H9 (cell line): ENCODE results near the gene KRT24. TPM values are rescaled to one million over a fixed set of nuclear protein-coding genes. Genes with fewer than 3 reads are reported as not detected.

Source experiments
- DNase-seq: peaks from one replicate; pipeline ENCODE4 v3.0.0-alpha.2; 2017
- H2AFZ ChIP-seq: one replicate; pipeline ENCODE4 v1.6.1; 2013; ENCODE audit warnings: mild to moderate bottlenecking, low read length, control low read depth, moderate library complexity
- H2AK5ac ChIP-seq: 2 replicates; pipeline ENCODE4 v1.6.1; 2013; ENCODE audit warnings: low read length, control low read depth, mixed read lengths; ENCODE audit not compliant: insufficient read length
- H2BK120ac ChIP-seq: one replicate; pipeline ENCODE4 v1.6.1; 2013; ENCODE audit warnings: low read depth, mild to moderate bottlenecking, low read length, control low read depth, inconsistent platforms; ENCODE audit not compliant: poor library complexity, severe bottlenecking
- H2BK12ac ChIP-seq: 2 replicates; pipeline ENCODE4 v1.6.1; 2013; ENCODE audit warnings: low read length, control low read depth, mixed read lengths, low read depth; ENCODE audit not compliant: insufficient read length
- H2BK15ac ChIP-seq: 2 replicates; pipeline ENCODE4 v1.6.1; 2013; ENCODE audit warnings: low read depth, low read length, control low read depth
- H2BK20ac ChIP-seq: one replicate; pipeline ENCODE4 v1.6.1; 2013; ENCODE audit warnings: low read depth, mild to moderate bottlenecking, low read length, control low read depth, inconsistent platforms; ENCODE audit not compliant: poor library complexity, severe bottlenecking
- H2BK5ac ChIP-seq: 2 replicates; pipeline ENCODE4 v1.6.1; 2013; ENCODE audit warnings: low read length, control low read depth, mixed read lengths; ENCODE audit not compliant: insufficient read length
- H3K14ac ChIP-seq: 2 replicates; pipeline ENCODE4 v1.6.1; 2013; ENCODE audit warnings: low read length, control low read depth; ENCODE audit not compliant: insufficient read depth
- H3K18ac ChIP-seq: 2 replicates; pipeline ENCODE4 v1.6.1; 2013; ENCODE audit warnings: low read depth, mild to moderate bottlenecking, mixed read lengths, low read length, control low read depth; ENCODE audit not compliant: insufficient read length
- H3K23ac ChIP-seq: 2 replicates; pipeline ENCODE4 v1.6.1; 2013; ENCODE audit warnings: low read length, control low read depth, mixed read lengths, low read depth; ENCODE audit not compliant: insufficient read length
- H3K23me2 ChIP-seq: 2 replicates; pipeline ENCODE4 v1.6.1; 2013; ENCODE audit warnings: low read depth, mild to moderate bottlenecking, mixed read lengths, low read length, control low read depth; ENCODE audit not compliant: insufficient read length, poor library complexity, severe bottlenecking
- H3K27ac ChIP-seq: 2 replicates; pipeline ENCODE4 v1.5.1; 2013; ENCODE audit warnings: low read length, control low read depth, mixed read lengths, low read depth; ENCODE audit not compliant: insufficient read length
- H3K27me3 ChIP-seq: 2 replicates; pipeline ENCODE4 v1.6.1; 2013; ENCODE audit warnings: low read length, control low read depth, inconsistent platforms; ENCODE audit not compliant: insufficient read depth
- H3K4ac ChIP-seq: 2 replicates; pipeline ENCODE4 v1.6.1; 2013; ENCODE audit warnings: low read depth, mild to moderate bottlenecking, control low read depth, inconsistent platforms, low read length, moderate library complexity
- H3K4me1 ChIP-seq: 2 replicates; pipeline ENCODE4 v1.6.1; 2013; ENCODE audit warnings: low read length, control low read depth, inconsistent platforms; ENCODE audit not compliant: insufficient read depth
- H3K4me2 ChIP-seq: 2 replicates; pipeline ENCODE4 v1.6.1; 2013; ENCODE audit warnings: low read length, control low read depth, mixed read lengths; ENCODE audit not compliant: insufficient read length, insufficient read depth
- H3K56ac ChIP-seq: 2 replicates; pipeline ENCODE4 v1.6.1; 2013; ENCODE audit warnings: low read depth, mild to moderate bottlenecking, mixed read lengths, low read length, control low read depth; ENCODE audit not compliant: insufficient read length
- H3K79me1 ChIP-seq: 2 replicates; pipeline ENCODE4 v1.6.1; 2013; ENCODE audit warnings: low read depth, mild to moderate bottlenecking, moderate library complexity, low read length, control low read depth, inconsistent platforms; ENCODE audit not compliant: insufficient read depth, poor library complexity, severe bottlenecking
- H3K79me2 ChIP-seq: 2 replicates; pipeline ENCODE4 v1.6.1; 2013; ENCODE audit warnings: low read length, control low read depth, inconsistent platforms; ENCODE audit not compliant: insufficient read depth
- H3K9ac ChIP-seq: 2 replicates; pipeline ENCODE4 v1.6.1; 2013; ENCODE audit warnings: low read length, control low read depth, mixed read lengths; ENCODE audit not compliant: insufficient read length; ENCODE audit errors: extremely low read depth
- H3K9me3 ChIP-seq: one replicate; pipeline ENCODE4 v1.6.1; 2013; ENCODE audit warnings: low read depth, low read length, inconsistent platforms; ENCODE audit not compliant: control insufficient read depth
- H3T11ph ChIP-seq: one replicate; pipeline ENCODE4 v1.6.1; 2013; ENCODE audit warnings: mild to moderate bottlenecking, low read length, control low read depth, inconsistent platforms
- H4K20me1 ChIP-seq: one replicate; pipeline ENCODE4 v1.6.1; 2013; ENCODE audit not compliant: control insufficient read depth, insufficient read length, insufficient read depth
- H4K5ac ChIP-seq: 2 replicates; pipeline ENCODE4 v1.6.1; 2013; ENCODE audit warnings: low read depth, mild to moderate bottlenecking, mixed read lengths, low read length, control low read depth; ENCODE audit not compliant: insufficient read length
- H4K8ac ChIP-seq: replicated peaks from 2 replicates; pipeline ENCODE4 v1.6.1; 2013; ENCODE audit warnings: low read length, control low read depth, mixed read lengths, low read depth; ENCODE audit not compliant: insufficient read length
- H4K91ac ChIP-seq: 2 replicates; pipeline ENCODE4 v1.6.1; 2013; ENCODE audit warnings: low read depth, mild to moderate bottlenecking, moderate library complexity, mixed read lengths, low read length, control low read depth; ENCODE audit not compliant: insufficient read length
- H3K27ac Mint-ChIP-seq, 3 experiments: 2 replicates in 2 of 3; 3 replicates in 1 of 3; pipeline ENCODE4 v1.8.0; 2020 to 2021; ENCODE audit warnings: mixed read lengths in 3 of 3, mild to moderate bottlenecking in 1 of 3, moderate library complexity in 1 of 3
- H3K27me3 Mint-ChIP-seq: 2 replicates; pipeline ENCODE4 v1.8.0; 2021; ENCODE audit warnings: low read depth, mild to moderate bottlenecking, moderate library complexity, mixed read lengths
- H3K36me3 Mint-ChIP-seq, 3 experiments: 2 replicates in 2 of 3; 3 replicates in 1 of 3; pipeline ENCODE4 v1.8.0; 2020 to 2021; ENCODE audit warnings: low read depth in 3 of 3, mixed read lengths in 3 of 3; ENCODE audit not compliant: insufficient read depth in 1 of 3
- H3K4me1 Mint-ChIP-seq, 2 experiments: 2 replicates each; pipeline ENCODE4 v1.8.0; 2020; ENCODE audit warnings: mixed read lengths in 2 of 2
- H3K4me3 Mint-ChIP-seq, 2 experiments: 2 replicates in 1 of 2; 3 replicates in 1 of 2; pipeline ENCODE4 v1.8.0; 2020 to 2021; ENCODE audit warnings: mild to moderate bottlenecking in 2 of 2, mixed read lengths in 2 of 2, moderate library complexity in 1 of 2
- H3K9me3 Mint-ChIP-seq, 2 experiments: 2 replicates in 1 of 2; 3 replicates in 1 of 2; pipeline ENCODE4 v1.8.0; 2020; ENCODE audit warnings: mild to moderate bottlenecking in 2 of 2, mixed read lengths in 2 of 2, moderate library complexity in 1 of 2
- CTCF ChIP-seq: fragments of 200-600 bp; sonication (generic); conservative IDR thresholded peaks from 3 replicates; pipeline ENCODE4 v1.8.0; 2021; ENCODE audit warnings: antibody characterized with exemption, mild to moderate bottlenecking
- WGBS: extraction: QIAGEN DNeasy Blood & Tissue Kit; methylation state at CpG from one replicate; pipeline ENCODE4 v1.1.7; 2013; ENCODE audit warnings: missing lambda C conversion rate, low lambda C conversion rate, mixed read lengths; ENCODE audit not compliant: insufficient read length; ENCODE audit errors: extremely low coverage; 5-methylcytosine and 5-hydroxymethylcytosine counted together
- total RNA-seq: library from RNA; stranded (reverse); gene quantifications from 2 replicates; pipeline ENCODE4 v1.2.1, GENCODE V29; 2021

KRT24 gene
- total RNA-seq, 1 experiment from 2014 or later, result not detected

GRCh38 chr17:40718930-40719329 is 15.4 kb upstream of the KRT24 start:
- H3K4me3 Mint-ChIP-seq, result no peak overlapping the region
- H3K56ac ChIP-seq, result no peak overlapping the region
- peaks cover 0 to 2% of the 10 kb centered on the region in 2 experiments; a peak in 1 of 5 replicates for H3K9me3 Mint-ChIP-seq
- TF ChIP-seq CTCF, result no peak
- no peak overlapping the region for H4K8ac ChIP-seq
- no peaks in the 10 kb centered on the region for H3K27me3 ChIP-seq
- H3K14ac ChIP-seq, result no peak overlapping the region
- no peak overlapping the region for H3K9ac ChIP-seq
- H3K23ac ChIP-seq, result no peak overlapping the region
- no peaks in the 10 kb centered on the region for H4K20me1 ChIP-seq
- H4K91ac ChIP-seq, result no peak overlapping the region
- H3K36me3 Mint-ChIP-seq, result no peaks in the 10 kb centered on the region
- H4K5ac ChIP-seq, result no peak overlapping the region
- H2BK12ac ChIP-seq, result no peak overlapping the region
- no peak overlapping the region for H3T11ph ChIP-seq
- DNase-seq, result no peak
- H3K79me1 ChIP-seq, result no peaks in the 10 kb centered on the region
- no peak overlapping the region for H2BK20ac ChIP-seq
- no peak overlapping the region for H3K18ac ChIP-seq
- peaks cover 0 to 2% of the 10 kb centered on the region in 2 experiments; a peak in 2 of 4 replicates for H3K4me1 Mint-ChIP-seq
- H3K23me2 ChIP-seq, result no peaks in the 10 kb centered on the region
- H3K79me2 ChIP-seq, result no peaks in the 10 kb centered on the region
- H2AK5ac ChIP-seq, result no peak overlapping the region
- H3K4me2 ChIP-seq, result no peak overlapping the region
- H3K4ac ChIP-seq, result no peak overlapping the region
- no peak overlapping the region for H2AFZ ChIP-seq
- H3K27ac ChIP-seq, result no peak overlapping the region
- H3K27ac Mint-ChIP-seq, result no peak overlapping the region
- peaks cover 10% of the 10 kb centered on the region for H3K27me3 Mint-ChIP-seq
- no peak overlapping the region for H2BK120ac ChIP-seq
- WGBS, result no CpG with 5 or more reads among the region's 8 CpGs
- no peak overlapping the region for H2BK5ac ChIP-seq
- no peaks in the 10 kb centered on the region for H3K4me1 ChIP-seq
- H2BK15ac ChIP-seq, result no peak overlapping the region
- no peaks in the 10 kb centered on the region for H3K9me3 ChIP-seq
